Activated CD8-positive, alpha-beta memory T cell treated with anti-CD3 and anti-CD28 coated beads, Interleukin-2, amount 10 ng/mL, durations not matched to agents 7 days and 5 days (primary cell): ENCODE results near the gene LIPI. TPM values are rescaled to one million over a fixed set of nuclear protein-coding genes. Genes with fewer than 3 reads are reported as not detected.
"Not testable (repeated sequence)": the region's sequence is repeated elsewhere in the genome, so short reads cannot be mapped to it uniquely, and the experiment has no call there.

ENCODE experiments used
- ATAC-seq: fragments of 150-1000 bp; cut with Tn5 transposase; one replicate; pipeline ENCODE4 v1.10.0; 2021; ENCODE audit warnings: moderate library complexity
- CTCF ChIA-PET: fragments of 350-600 bp; sonication (Branson Sonifier 250); formaldehyde crosslinking; loops from one replicate; lab custom pipeline; 2021; ENCODE audit warnings: antibody characterized with exemption; lab: Charles Lee
- DNase-seq: peaks from one replicate; pipeline ENCODE4 v3.0.0-alpha.2; 2020
- H3K27ac Mint-ChIP-seq: one replicate; pipeline ENCODE4 v1.8.0; 2021; ENCODE audit warnings: mild to moderate bottlenecking, mixed read lengths
- H3K27me3 Mint-ChIP-seq: one replicate; pipeline ENCODE4 v1.8.0; 2021; ENCODE audit warnings: mixed read lengths
- H3K36me3 Mint-ChIP-seq: one replicate; pipeline ENCODE4 v1.8.0; 2021; ENCODE audit warnings: mild to moderate bottlenecking, mixed read lengths
- H3K4me1 Mint-ChIP-seq: one replicate; pipeline ENCODE4 v1.8.0; 2021; ENCODE audit warnings: mixed read lengths
- H3K4me3 Mint-ChIP-seq: one replicate; pipeline ENCODE4 v1.8.0; 2021; ENCODE audit warnings: mild to moderate bottlenecking, moderate library complexity, mixed read lengths
- H3K9me3 Mint-ChIP-seq: one replicate; pipeline ENCODE4 v1.8.0; 2022; ENCODE audit warnings: low read depth, mixed read lengths
- total RNA-seq, 2 experiments: library from RNA; stranded (reverse); gene quantifications; one replicate each; pipeline ENCODE4 v1.2.3, GENCODE V29; 2021

Gene LIPI
- total RNA-seq, 2 experiments from 2014 or later = not detected

DNA sequence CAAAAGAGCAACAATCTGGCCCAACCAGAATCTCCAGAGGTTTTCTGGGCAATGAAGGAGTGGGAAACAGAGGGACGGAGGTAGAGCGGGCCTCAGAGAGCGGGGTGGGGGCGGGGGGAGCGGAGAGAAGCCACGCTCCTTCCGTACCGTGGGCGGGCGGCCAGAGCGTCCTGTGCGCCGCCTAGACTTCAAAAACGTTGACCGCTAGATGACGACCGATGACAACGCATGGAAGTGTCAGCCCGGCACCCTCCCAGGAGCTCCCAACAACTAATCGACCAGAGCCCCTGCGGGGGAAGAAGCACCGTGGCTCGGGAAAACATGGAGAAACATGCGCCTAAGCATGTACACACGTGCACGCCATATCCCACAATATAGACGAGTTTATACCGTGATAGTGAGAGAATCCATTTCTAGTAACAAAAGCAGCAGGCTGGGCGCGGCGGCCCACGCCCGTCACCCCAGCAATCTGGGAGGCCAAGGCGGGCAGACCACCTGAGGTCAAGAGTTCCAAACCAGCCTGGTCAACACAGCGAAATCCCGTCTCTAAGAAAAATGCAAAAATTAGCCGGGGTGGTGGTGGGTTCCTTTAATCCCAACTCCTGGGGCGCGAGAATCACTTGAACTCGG, 131.9 kb downstream of the LIPI start:
- ATAC-seq = no peak
- Mint-ChIP-seq H3K4me1 (peaks cover 5% of the 10 kb centered on the region), H3K9me3 (peaks cover 21% of the 10 kb centered on the region), H3K36me3 (peaks cover 11% of the 10 kb centered on the region), H3K27ac (no peak overlapping the region), H3K4me3 (no peak overlapping the region), H3K27me3 (no peaks in the 10 kb centered on the region)
- CTCF ChIA-PET = no interaction called here
- no peak for DNase-seq

- DNase-seq = no peak
- Mint-ChIP-seq H3K27ac (peak overlapping the region; percentile 56), H3K4me3 (no peak overlapping the region), H3K27me3 (no peaks in the 10 kb centered on the region), H3K4me1 (peaks cover 5% of the 10 kb centered on the region), H3K36me3 (peaks cover 6% of the 10 kb centered on the region), H3K9me3 (peaks cover 18% of the 10 kb centered on the region)
- CTCF ChIA-PET = no interaction called here
- ATAC-seq = peak; percentile 39
These were observed 134.5 kb downstream of the LIPI start for GRCh38 chr21:14076143-14076806.

DNA sequence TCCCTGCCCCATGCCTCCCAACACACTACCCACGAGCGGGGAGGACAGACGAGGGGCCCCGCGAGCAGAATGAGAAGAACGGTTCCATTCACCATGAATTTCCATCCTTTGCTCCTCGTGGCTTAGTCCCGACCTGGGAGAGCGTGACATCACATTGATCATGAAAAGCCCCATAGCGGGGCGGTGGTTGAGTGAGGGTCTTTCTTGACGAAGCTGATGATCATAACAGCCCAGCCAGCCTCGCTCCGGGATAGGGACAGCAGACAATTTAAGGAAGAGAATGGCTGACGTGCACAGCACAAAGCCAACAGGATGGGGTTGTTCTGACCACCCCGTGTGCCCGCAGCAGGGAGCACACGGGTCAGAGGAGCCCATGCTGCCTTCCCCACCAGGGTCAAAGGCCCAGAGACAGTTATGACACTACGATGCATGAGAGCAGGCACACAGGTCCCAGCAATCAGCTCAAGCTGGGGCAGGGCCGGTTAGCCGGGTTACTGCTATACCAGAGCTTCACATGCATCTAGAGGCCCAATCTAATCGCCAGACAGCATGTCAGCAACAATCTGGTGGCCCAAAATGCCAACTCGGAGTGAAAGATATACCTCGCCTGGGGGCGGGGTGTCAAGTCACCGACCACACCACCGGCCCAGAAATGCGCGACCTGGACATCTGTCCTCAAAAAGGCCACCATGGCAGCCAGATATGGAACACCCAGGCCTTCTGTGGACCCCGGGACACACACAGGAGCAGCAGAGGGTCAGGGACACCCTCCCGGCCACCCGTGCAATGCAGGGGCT, 135.2 kb downstream of the LIPI start:
- Mint-ChIP-seq H3K4me1 (peaks cover 5% of the 10 kb centered on the region), H3K4me3 (no peak overlapping the region), H3K36me3 (peaks cover 6% of the 10 kb centered on the region), H3K27ac (no peak overlapping the region), H3K9me3 (peaks cover 18% of the 10 kb centered on the region), H3K27me3 (no peaks in the 10 kb centered on the region)
- no peak for ATAC-seq
- CTCF ChIA-PET = no interaction called here
- no peak for DNase-seq

DNA sequence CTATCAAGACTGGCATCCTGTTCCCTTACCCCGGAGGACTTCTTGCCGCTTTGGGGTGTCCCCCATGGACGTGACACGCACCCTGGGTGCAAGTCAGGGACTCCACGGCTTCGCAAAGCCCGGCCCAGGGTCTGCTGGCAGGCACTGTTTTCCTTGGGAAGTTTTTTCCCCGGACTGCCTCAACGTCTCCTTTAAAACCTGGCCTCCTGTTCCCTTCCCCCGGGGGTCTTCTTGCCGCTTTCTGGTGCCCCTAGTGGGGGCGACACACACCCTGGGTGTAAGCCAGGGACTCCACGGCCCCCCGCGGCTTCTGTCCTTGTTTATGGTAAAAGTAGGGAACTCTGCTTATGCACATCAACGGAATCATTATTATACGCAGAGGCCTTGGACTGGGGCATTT, 136.6 kb downstream of the LIPI start:
- H3K9me3 Mint-ChIP-seq = peaks cover 18% of the 10 kb centered on the region

DNA sequence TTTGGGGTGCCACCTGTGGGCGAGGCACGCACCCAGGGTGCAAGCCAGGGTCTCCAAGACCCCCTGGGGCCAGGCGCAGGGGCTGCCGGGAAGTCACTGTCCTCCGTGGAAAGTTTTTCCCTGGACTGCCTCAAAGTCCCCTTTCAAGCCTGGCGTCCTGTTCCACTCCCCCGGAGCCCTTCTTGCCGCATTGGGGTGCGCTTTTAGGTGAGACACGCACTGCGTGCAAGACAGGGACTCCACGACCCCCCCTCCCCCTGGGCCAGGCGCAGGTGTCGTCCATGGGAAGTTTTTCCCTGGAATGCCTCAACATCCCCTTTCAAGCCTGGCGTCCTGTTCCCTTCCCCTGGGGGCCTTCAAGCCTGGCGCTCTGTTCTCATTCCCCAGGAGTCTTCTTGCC, 137.1 kb downstream of the LIPI start:
- H3K27ac Mint-ChIP-seq = no peak overlapping the region
- H3K4me3 Mint-ChIP-seq = no peak overlapping the region
- ATAC-seq = no peak
- no peaks in the 10 kb centered on the region for H3K27me3 Mint-ChIP-seq
- CTCF ChIA-PET = no interaction called here
- H3K9me3 Mint-ChIP-seq = peaks cover 17% of the 10 kb centered on the region
- H3K4me1 Mint-ChIP-seq = peaks cover 5% of the 10 kb centered on the region
- no peak for DNase-seq
- peaks cover 6% of the 10 kb centered on the region for H3K36me3 Mint-ChIP-seq

More for the DNA sequence above, 136.6 kb downstream of the LIPI start:
- peaks cover 5% of the 10 kb centered on the region for H3K4me1 Mint-ChIP-seq
- CTCF ChIA-PET = no interaction called here
- H3K27ac Mint-ChIP-seq = no peak overlapping the region
- no peaks in the 10 kb centered on the region for H3K27me3 Mint-ChIP-seq
- H3K36me3 Mint-ChIP-seq = peaks cover 6% of the 10 kb centered on the region
- H3K4me3 Mint-ChIP-seq = no peak overlapping the region
- no peak for ATAC-seq
- DNase-seq = no peak

DNA sequence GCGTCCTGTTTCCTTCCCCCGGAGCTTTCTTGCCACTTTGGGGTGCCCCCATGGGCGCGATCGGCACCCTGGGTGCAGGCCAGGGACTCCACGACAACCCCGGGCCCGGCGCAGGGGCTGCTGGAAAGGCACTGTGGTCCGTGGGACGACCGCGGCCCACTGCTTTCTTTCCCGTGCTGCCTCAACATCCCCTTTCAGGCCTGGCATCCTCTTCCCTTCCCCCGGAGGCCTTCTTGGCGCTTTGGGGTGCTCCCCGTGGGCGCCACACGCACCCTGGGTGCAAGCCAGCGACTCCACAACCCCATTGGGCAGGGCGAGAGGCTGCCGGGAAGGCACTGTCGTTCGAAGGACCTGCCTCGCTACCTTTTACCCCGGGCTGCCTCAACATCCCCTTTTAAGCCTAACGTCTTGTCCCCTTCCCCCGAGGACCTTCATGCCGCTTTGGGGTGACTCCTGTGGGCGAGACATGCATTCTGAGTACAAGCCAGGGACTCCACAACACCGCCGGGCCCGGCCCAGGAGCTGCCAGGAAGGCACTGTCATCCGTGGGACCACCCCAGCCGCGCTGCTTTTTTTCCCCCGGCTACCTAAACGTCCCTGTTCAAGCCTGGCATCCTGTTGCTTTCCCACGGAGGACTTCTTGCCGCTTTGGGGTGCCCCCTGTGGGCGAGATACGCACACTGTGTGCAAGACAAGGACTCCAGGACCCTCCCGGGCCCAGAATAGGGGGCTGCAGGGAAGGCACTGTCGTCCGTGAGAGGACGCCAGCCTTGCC, 137.8 kb downstream of the LIPI start:
- H3K4me1 Mint-ChIP-seq = peaks cover 5% of the 10 kb centered on the region
- no peak overlapping the region for H3K27ac Mint-ChIP-seq
- ATAC-seq = no peak
- DNase-seq = no peak
- peaks cover 6% of the 10 kb centered on the region for H3K36me3 Mint-ChIP-seq
- H3K27me3 Mint-ChIP-seq = no peaks in the 10 kb centered on the region
- H3K9me3 Mint-ChIP-seq = peaks cover 13% of the 10 kb centered on the region
- no peak overlapping the region for H3K4me3 Mint-ChIP-seq
- CTCF ChIA-PET = no interaction called here

GRCh38 chr21:14071902-14072734, 138.6 kb downstream of the LIPI start:
- Mint-ChIP-seq H3K4me3 (no peak overlapping the region), H3K36me3 (peaks cover 6% of the 10 kb centered on the region), H3K4me1 (peaks cover 5% of the 10 kb centered on the region), H3K27ac (no peak overlapping the region), H3K9me3 (peaks cover 11% of the 10 kb centered on the region), H3K27me3 (no peaks in the 10 kb centered on the region)
- no peak for DNase-seq
- CTCF ChIA-PET = no interaction called here
- ATAC-seq = no peak

- ATAC-seq (no peak), DNase-seq (no peak)
- Mint-ChIP-seq H3K27me3 (no peaks in the 10 kb centered on the region), H3K9me3 (peaks cover 5% of the 10 kb centered on the region), H3K4me3 (no peak overlapping the region), H3K27ac (no peak overlapping the region), H3K36me3 (peaks cover 6% of the 10 kb centered on the region), H3K4me1 (no peaks in the 10 kb centered on the region)
- CTCF ChIA-PET = no interaction called here
These were observed 139.8 kb downstream of the LIPI start for GRCh38 chr21:14070968-14071367.

DNA sequence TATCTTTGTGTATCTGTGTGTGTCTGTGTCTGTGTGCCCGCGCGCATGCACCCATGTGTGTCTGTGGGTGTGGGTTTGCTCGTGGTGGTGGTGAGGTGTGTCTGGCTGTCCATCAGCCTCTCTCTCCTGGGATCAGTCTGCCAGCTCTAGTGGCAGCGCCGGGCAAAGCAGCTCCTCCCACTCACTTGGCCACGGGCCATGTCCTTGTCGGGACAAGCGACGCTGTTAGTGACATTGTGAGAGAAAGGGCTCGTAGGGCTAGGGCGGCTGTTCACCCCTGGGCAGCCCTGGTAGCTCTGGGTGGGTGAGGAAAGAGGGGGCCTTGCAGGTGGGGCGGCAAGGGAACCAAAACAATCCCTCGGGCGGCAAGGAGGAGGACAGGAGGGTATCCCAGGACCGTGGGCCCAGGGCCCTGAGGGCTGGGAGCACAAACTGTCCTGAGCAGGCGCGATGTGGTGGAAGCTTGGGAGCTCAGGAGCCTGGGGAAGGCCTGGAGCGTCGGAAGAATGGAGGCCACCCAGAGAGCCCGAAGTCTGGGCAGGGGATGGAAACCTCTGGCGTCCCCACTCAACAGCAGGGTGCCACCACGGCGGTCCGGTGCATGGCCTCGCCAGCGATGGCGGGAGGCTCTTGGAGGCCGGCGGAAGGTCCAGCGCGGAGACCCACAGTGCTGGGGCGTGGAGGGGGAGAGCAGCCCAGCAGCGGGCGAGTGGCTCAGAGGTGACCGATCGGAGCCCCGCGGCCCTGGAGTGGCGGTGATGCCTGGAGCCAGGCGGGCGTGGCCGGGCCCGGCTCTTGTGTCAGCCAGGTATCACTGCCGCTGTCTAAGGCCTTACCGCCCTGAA, 140.5 kb downstream of the LIPI start:
- DNase-seq = no peak
- Mint-ChIP-seq H3K4me3 (no peak overlapping the region), H3K27me3 (no peaks in the 10 kb centered on the region), H3K27ac (no peak overlapping the region), H3K9me3 (peaks cover 3% of the 10 kb centered on the region), H3K4me1 (no peaks in the 10 kb centered on the region), H3K36me3 (peaks cover 6% of the 10 kb centered on the region)
- ATAC-seq = no peak
- CTCF ChIA-PET = no interaction called here

- CTCF ChIA-PET = no interaction called here
- Mint-ChIP-seq H3K9me3 (no peaks in the 10 kb centered on the region), H3K27ac (no peak overlapping the region)
These were observed 146.5 kb downstream of the LIPI start for GRCh38 chr21:14064296-14064645.

GRCh38 chr21:14063620-14064295, 147.0 kb downstream of the LIPI start:
- H3K27ac Mint-ChIP-seq, H3K27me3 Mint-ChIP-seq, DNase-seq, H3K4me1 Mint-ChIP-seq, ATAC-seq, H3K4me3 Mint-ChIP-seq, CTCF ChIA-PET, H3K9me3 Mint-ChIP-seq, H3K36me3 Mint-ChIP-seq: not testable (repeated sequence)

More at GRCh38 chr21:14064296-14064645, 146.5 kb downstream of the LIPI start:
- H3K27me3 Mint-ChIP-seq = no peaks in the 10 kb centered on the region
- ATAC-seq (no peak), DNase-seq (no peak)
- H3K4me3 Mint-ChIP-seq = no peak overlapping the region
- peaks cover 2% of the 10 kb centered on the region for H3K36me3 Mint-ChIP-seq
- no peaks in the 10 kb centered on the region for H3K4me1 Mint-ChIP-seq

DNA sequence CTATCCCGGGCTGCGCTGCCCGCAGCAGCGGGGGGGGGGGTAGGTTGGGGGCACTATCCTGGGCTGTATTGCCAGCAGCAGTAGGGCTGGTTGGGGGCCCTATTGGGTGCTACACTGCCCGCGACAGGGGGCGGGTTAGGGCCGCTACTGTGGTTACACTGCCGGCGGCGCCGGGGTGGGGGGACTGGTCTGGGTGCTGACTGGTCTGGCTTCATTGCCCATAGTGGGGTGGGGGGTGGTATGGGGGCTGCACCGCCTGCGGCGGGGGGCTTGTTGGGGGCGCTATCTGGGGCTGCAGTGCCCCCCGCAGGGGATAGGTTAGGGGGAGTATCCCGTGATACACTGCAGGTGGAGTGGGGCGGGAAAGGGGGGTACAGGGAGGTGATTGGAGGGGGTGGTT, 148.1 kb downstream of the LIPI start:
- H3K36me3 Mint-ChIP-seq, H3K27me3 Mint-ChIP-seq, H3K27ac Mint-ChIP-seq, DNase-seq, H3K9me3 Mint-ChIP-seq, CTCF ChIA-PET, H3K4me3 Mint-ChIP-seq, ATAC-seq, H3K4me1 Mint-ChIP-seq: not testable (repeated sequence)
